HG02981 (cell line): ENCODE data around the gene CNN2.
A peak's percentile ranks its signal among the peaks of the same experiment; 100 is the strongest.

Experiments
- ATAC-seq: cut with Tn5 transposase; IDR thresholded peaks from one replicate; pipeline ENCODE4 v1.9.1; 2021; ENCODE audit warnings: mild to moderate bottlenecking, moderate library complexity; ENCODE audit not compliant: unreplicated experiment

Gene CNN2

DNA sequence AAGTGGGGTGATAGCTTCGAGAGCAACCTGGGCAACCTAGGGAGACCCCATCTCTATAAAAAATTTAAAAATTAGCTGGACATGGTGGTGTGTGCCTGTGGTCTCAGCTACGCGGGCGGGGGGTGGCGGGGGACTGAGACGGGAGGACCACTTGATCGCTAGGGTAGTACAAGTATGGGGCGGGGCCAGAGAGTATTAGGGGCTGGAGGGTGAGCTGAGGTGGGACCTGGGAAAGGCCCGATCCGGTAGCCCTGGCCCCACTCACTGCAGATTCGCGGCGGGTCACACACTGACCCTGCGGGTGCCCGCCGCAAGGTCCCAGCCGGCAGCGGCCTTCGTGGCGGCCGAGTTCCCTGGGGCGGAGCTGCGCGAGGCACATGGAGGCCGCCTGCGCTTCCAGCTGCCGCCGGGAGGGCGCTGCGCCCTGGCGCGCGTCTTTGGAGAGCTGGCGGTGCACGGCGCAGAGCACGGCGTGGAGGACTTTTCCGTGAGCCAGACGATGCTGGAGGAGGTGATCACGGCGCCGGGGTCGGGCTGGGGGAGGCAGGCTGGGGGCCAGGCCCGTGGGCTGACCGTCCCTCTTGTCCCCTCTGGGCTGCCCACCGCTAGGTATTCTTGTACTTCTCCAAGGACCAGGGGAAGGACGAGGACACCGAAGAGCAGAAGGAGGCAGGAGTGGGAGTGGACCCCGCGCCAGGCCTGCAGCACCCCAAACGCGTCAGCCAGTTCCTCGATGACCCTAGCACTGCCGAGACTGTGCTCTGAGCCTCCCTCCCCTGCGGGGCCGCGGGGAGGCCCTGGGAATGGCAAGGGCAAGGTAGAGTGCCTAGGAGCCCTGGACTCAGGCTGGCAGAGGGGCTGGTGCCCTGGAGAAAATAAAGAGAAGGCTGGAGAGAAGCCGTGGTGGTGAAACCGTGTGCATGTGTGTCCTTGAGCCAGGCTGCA lies 38.5 kb downstream of the CNN2 start:
- no peak for ATAC-seq

- ATAC-seq = no peak
Measured at GRCh38 chr19:1065606-1066109, 39.2 kb downstream of the CNN2 start.

GRCh38 chr19:1066251-1066747 lies 39.9 kb downstream of the CNN2 start:
- no peak for ATAC-seq

GRCh38 chr19:1066748-1067340 lies 40.4 kb downstream of the CNN2 start, which contains the start of gene ARHGAP45:
ARHGAP45 (plus strand) TSS chr19:1067167; CDS start chr19:1067406, 239 bp downstream.
- ATAC-seq = no peak

- ATAC-seq = no peak
Measured at GRCh38 chr19:1067341-1067957, 41.0 kb downstream of the CNN2 start.

DNA sequence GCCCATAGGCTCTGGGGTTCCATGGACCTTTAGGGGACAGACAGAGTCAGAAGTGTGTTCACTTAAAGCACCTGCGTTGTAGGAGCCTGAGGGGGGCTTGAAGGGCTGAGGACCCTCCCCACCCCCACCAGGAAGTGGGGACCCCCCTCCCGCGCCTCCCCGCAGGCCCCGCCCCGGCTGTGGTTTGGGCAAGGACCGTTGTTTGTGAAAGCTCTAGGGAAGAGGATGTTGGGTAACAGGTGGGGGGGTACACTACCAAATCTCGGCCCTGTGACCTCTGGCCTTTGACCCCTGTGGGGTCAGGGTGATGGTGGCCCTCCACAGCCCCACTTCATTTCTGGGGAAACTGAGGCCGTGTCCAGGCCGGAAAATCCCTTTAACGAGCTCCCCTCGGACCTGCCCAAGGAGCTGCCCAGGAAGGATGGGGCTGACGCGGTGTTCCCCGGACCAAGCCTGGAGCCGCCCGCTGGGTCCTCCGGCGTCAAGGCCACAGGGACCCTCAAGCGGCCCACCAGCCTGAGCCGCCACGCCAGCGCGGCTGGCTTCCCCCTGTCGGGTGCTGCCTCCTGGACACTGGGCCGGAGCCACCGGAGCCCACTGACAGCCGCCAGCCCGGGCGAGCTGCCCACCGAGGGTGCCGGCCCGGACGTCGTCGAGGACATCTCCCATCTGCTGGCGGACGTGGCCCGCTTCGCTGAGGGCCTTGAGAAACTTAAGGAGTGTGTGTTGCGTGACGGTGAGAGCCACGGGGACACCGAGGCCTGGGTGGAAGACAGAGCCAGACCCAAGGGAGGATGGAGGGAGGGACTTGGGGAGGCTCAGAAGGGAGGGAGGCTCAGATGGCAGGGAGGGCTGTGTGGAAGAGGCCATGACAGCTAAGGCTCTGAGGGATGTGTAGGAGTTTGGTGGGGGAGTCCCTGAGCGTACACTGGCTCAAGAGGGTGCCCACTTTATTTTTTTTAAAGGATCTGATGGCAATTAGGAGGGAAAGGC lies 41.9 kb downstream of the CNN2 start:
- no peak for ATAC-seq

DNA sequence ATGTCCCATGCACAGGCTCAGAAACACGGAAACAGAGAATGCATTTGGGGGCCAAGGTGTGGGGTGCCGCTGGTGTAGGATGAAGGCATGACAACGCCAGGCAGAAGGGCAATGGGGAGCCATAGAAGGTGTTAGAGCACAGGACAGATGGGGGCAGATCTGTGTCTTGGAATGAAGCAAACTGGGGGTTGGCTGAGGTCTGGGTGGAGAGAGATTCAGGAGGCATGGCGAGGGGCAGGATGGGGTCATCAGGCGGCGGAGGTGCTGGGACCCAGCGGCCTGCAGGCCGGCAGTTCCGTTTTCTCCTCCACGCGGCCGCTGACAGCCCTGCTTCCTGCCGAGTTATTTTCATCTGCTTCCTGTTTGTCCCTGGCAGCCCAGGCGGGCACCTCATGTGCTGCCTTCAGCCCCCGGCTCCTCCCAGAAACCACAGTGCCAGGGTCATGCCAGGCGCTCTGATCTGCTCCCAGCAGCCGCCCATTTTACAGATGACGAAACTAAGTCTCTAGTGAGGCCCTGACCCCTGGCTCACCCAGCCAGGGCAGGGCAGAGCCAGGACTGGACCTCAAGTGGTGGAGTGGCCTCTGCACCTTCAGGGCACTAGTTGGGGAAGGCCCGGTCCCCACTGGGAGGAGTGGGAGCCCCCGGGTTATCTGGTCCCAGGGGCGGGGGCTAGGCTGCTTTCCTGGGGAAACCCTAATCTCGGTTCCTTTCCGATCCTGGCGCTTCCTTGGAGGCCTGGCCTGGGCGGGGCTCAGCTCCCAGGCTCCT lies 42.8 kb downstream of the CNN2 start:
- ATAC-seq = no peak

- ATAC-seq = no peak
Measured at GRCh38 chr19:1070576-1070930, 44.1 kb downstream of the CNN2 start.

DNA sequence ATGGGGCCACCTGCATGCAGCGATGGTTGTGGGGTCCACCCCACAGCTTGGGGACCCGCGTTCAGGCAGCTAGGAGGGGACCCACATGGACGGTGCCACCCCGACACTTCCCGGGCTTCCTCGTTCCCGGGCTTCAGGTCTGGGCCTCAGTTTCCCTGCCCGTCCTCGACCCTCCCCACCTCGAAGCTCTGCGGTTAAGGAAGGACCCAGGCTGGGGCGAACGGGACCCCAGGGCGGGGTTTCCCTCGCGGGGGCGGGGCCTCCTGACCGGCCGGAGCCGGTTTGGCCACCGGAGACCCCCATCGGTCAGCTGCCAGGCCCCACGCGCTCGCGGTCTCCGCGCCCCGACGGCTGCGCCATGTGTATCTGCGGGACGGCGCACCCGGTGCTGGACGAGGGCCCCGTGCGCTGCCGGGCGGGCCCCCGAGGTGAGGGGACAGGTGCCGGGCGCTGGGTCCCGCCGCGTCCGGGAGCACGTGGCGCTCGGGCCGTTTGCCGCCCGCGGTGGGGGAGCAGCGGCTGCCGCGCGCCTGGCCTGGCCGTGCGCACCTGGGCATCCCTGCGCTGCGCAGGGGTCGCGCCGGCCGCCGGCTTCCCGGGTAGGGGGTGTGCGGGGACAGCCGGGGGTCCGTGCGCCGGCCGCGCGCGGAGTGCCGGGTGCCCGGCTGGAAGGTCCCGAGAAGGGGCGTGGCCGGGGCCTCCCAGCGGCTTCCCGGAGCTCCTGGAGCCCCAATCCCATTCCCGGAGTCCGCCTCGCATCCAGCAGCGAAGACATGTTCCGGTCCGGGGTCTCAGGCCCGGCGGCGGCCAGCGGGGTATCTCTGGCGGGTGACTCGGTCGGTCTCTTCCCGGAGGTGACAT lies 44.8 kb downstream of the CNN2 start:
- ATAC-seq = no peak

- ATAC-seq = no peak
Measured at GRCh38 chr19:1072371-1073015, 46.1 kb downstream of the CNN2 start.

DNA sequence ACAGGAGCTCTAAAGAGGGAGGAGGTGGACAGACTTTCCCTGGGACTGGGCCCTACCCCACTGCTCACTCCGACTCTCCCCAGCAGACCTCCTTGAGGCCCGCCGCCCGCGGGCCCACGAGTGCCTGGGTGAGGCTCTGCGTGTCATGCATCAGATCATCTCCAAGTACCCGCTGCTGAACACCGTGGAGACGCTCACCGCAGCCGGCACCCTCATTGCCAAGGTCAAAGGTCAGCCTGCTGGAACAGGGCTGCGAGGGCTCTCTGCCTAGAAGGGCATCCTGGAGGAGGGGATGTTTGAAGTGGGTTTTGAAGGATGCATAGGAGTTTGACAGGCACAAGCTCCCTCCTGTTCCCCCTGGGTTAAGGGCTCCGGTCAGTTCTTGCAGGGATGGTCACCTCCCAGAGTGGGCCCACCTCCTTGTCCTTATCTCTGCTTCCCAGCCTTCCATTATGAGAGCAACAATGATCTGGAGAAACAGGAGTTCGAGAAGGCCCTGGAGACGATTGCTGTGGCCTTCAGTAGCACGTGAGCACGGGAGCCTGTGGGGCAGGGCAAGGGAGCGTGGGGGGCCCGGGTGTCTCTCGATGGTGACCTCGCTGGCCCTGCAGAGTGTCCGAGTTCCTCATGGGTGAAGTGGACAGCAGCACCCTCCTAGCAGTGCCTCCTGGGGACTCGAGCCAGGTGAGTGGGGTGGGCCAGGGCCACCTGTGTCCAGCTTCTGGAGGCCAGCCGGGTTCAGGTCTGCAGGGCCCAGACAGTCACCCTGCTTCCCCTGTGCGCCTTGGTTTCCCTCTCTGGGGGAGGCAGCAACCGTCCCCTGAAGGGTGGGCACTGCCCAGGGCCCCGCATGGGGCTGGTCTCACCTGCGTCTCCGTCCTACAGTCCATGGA lies 46.9 kb downstream of the CNN2 start:
- ATAC-seq = no peak

GRCh38 chr19:1073956-1074517 lies 47.6 kb downstream of the CNN2 start:
- no peak for ATAC-seq

- ATAC-seq = peak; percentile 37
Measured at GRCh38 chr19:1074544-1075283, 48.3 kb downstream of the CNN2 start.

- no peak for ATAC-seq
Measured at GRCh38 chr19:1076046-1076386, 49.6 kb downstream of the CNN2 start.

- peak; percentile 67 for ATAC-seq
Measured at GRCh38 chr19:1076951-1077350, 50.5 kb downstream of the CNN2 start.

DNA sequence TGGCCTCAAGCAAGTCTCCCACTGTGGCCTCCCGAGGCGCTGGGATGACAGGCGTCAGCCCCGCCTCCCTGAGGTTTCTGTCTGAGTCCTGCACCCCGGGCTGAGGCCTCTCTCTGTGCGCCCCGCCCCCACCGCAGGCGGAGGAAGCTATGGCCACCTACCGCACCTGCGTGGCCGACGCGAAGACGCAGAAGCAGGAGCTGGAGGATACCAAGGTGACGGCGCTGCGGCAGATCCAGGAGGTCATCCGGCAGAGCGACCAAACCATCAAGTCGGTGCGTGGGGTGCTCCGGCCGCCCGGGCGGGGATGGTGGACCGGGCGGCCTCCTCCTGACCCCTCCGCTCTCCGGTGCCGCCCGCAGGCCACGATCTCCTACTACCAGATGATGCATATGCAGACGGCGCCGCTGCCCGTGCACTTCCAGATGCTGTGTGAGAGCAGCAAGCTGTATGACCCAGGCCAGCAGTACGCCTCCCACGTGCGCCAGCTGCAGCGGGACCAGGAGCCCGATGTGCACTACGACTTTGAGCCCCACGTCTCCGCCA lies 53.2 kb downstream of the CNN2 start:
- no peak for ATAC-seq
